ENCODE data around the gene SLC17A1. TPM values are rescaled to one million over a fixed set of nuclear protein-coding genes. Genes with fewer than 3 reads are reported as not detected.

SLC17A1 gene
- total RNA-seq, 1 experiment from 2014 or later, result not detected

DNA sequence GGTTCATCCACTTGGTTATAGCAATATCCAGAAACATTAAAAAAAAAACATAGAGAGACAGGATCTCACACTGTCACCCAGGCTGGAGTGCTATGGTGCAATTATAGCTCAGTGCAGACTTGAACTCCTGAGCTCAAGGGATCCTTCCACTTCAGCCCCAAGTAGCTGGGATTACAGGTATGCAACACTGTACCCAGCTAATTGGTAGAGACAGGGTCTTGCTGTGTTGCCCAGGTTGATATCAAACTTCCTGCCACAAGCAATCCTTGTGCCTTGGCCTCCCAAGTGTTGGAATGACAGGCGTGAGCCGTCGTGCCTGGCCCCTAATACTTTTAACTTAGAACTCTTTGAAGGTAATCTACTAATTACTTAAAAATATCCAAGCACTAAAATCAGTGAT is 818 bp upstream of the SLC17A1 start:
- Mint-ChIP-seq H3K27me3 (ENCODE audit: low read depth) (no peaks in the 10 kb centered on the region), H3K4me3 (no peak overlapping the region), H3K4me1 (no peaks in the 10 kb centered on the region), H3K9me3 (no peaks in the 10 kb centered on the region), H3K27ac (no peak overlapping the region), H3K36me3 (no peaks in the 10 kb centered on the region)
- TF ChIP-seq NR3C1 (CRISPR knock-in tag; conservative IDR thresholded peaks at IDR 0.05; ENCODE audit: low read depth) (no peak), OVOL2 (CRISPR knock-in tag; IDR thresholded peaks at IDR 0.05; ENCODE audit: borderline replicate concordance) (no peak), FOXJ3 (CRISPR knock-in tag; IDR thresholded peaks at IDR 0.05; ENCODE audit: borderline replicate concordance) (no peak), GRHL2 (CRISPR knock-in tag; IDR thresholded peaks at IDR 0.05; ENCODE audit: insufficient replicate concordance, severe bottlenecking) (no peak), CREB1 (CRISPR knock-in tag; IDR thresholded peaks at IDR 0.05) (no peak), ATF1 (CRISPR knock-in tag; IDR thresholded peaks at IDR 0.05) (no peak)
- TF ChIP-seq, protein P1, sequence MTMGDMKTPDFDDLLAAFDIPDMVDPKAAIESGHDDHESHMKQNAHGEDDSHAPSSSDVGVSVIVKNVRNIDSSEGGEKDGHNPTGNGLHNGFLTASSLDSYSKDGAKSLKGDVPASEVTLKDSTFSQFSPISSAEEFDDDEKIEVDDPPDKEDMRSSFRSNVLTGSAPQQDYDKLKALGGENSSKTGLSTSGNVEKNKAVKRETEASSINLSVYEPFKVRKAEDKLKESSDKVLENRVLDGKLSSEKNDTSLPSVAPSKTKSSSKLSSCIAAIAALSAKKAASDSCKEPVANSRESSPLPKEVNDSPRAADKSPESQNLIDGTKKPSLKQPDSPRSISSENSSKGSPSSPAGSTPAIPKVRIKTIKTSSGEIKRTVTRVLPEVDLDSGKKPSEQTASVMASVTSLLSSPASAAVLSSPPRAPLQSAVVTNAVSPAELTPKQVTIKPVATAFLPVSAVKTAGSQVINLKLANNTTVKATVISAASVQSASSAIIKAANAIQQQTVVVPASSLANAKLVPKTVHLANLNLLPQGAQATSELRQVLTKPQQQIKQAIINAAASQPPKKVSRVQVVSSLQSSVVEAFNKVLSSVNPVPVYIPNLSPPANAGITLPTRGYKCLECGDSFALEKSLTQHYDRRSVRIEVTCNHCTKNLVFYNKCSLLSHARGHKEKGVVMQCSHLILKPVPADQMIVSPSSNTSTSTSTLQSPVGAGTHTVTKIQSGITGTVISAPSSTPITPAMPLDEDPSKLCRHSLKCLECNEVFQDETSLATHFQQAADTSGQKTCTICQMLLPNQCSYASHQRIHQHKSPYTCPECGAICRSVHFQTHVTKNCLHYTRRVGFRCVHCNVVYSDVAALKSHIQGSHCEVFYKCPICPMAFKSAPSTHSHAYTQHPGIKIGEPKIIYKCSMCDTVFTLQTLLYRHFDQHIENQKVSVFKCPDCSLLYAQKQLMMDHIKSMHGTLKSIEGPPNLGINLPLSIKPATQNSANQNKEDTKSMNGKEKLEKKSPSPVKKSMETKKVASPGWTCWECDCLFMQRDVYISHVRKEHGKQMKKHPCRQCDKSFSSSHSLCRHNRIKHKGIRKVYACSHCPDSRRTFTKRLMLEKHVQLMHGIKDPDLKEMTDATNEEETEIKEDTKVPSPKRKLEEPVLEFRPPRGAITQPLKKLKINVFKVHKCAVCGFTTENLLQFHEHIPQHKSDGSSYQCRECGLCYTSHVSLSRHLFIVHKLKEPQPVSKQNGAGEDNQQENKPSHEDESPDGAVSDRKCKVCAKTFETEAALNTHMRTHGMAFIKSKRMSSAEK (CRISPR knock-in tag; IDR thresholded peaks at IDR 0.05; ENCODE audit: borderline replicate concordance), result no peak
- no peak for DNase-seq (ENCODE audit: low spot score)
- no peak for ATAC-seq
- POLR2A ChIA-PET, result no interaction called here
- CTCF ChIA-PET, result interaction anchor here (1.3 kb wide), 1 partner anchor 115 kb away, joined by 3 read pairs; no protein-coding TSS in a partner anchor

DNA sequence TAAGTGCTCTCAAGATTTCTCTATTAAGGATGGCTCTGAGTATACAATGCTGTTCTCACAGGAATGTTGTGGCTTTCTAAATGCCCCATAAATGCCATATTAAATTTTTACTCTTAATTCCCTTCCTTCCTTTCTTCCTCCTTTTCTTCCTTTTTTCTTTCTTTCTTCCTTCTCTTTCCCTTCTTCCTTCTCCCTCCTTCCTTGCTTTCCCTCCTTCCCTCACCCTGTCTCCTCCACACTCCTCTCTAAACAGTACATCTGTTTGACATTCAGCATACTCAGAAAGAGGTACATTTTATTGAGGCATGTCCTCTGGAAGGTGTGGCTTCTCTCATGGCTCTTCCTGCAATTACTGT is 433 bp upstream of the SLC17A1 start:
- ATAC-seq (no peak), DNase-seq (ENCODE audit: low spot score) (no peak)
- Mint-ChIP-seq H3K9me3 (no peaks in the 10 kb centered on the region), H3K4me1 (no peaks in the 10 kb centered on the region), H3K27ac (no peak overlapping the region), H3K36me3 (no peaks in the 10 kb centered on the region), H3K4me3 (no peak overlapping the region), H3K27me3 (ENCODE audit: low read depth) (no peaks in the 10 kb centered on the region)
- CTCF ChIA-PET, result interaction anchor here (1.3 kb wide), 1 partner anchor 114 kb away, joined by 3 read pairs; no protein-coding TSS in a partner anchor
- POLR2A ChIA-PET, result no interaction called here
- TF ChIP-seq, protein P2, sequence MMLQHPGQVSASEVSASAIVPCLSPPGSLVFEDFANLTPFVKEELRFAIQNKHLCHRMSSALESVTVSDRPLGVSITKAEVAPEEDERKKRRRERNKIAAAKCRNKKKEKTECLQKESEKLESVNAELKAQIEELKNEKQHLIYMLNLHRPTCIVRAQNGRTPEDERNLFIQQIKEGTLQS (CRISPR knock-in tag; conservative IDR thresholded peaks at IDR 0.05), result no peak
- no peak for TF ChIP-seq NR3C1 (CRISPR knock-in tag; conservative IDR thresholded peaks at IDR 0.05; ENCODE audit: low read depth)
- TF ChIP-seq NR1H2 (CRISPR knock-in tag; IDR thresholded peaks at IDR 0.05), result no peak
- TF ChIP-seq, protein P3, sequence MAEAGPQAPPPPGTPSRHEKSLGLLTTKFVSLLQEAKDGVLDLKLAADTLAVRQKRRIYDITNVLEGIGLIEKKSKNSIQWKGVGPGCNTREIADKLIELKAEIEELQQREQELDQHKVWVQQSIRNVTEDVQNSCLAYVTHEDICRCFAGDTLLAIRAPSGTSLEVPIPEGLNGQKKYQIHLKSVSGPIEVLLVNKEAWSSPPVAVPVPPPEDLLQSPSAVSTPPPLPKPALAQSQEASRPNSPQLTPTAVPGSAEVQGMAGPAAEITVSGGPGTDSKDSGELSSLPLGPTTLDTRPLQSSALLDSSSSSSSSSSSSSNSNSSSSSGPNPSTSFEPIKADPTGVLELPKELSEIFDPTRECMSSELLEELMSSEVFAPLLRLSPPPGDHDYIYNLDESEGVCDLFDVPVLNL (CRISPR knock-in tag; IDR thresholded peaks at IDR 0.05; ENCODE audit: borderline replicate concordance, low read depth), result no peak
- TF ChIP-seq OVOL2 (CRISPR knock-in tag; IDR thresholded peaks at IDR 0.05; ENCODE audit: borderline replicate concordance), result no peak
- no peak for TF ChIP-seq ZNF281 (CRISPR knock-in tag; IDR thresholded peaks at IDR 0.05)
- TF ChIP-seq GABPB1 (CRISPR knock-in tag; IDR thresholded peaks at IDR 0.05), result no peak
- no peak for TF ChIP-seq FOXJ3 (CRISPR knock-in tag; IDR thresholded peaks at IDR 0.05; ENCODE audit: borderline replicate concordance)
- TF ChIP-seq, protein P4, sequence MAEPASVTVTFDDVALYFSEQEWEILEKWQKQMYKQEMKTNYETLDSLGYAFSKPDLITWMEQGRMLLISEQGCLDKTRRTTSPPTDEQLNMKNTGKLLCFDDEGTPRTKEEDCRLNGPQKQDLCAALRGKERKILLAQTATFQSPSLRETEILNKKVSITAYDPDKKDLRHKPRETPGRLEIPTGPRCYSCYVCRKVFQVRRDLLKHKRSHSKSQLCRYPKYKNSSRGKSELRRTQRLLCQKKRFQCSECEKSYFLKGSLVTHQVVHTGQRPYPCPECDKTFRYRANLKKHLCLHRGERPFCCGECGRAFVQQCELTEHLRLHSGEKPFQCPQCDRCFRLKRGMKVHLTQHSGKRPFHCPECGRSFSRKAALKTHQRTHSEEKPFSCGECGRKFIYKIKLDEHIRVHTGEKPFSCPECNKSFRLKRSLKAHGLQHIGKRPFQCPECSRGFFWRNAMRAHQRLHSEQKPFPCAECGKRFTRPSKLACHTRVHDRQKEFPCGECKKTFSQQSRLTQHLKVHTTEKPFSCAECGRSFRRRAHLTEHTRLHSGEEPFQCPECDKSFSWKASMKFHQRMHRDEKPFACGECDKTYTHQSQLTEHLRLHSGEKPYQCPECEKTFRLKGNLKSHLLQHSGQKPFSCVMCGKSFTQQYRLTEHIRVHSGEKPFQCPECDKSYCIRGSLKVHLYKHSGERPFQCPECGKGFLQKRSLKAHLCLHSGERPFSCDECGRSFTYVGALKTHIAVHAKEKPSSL (CRISPR knock-in tag; conservative IDR thresholded peaks at IDR 0.05), result no peak
- TF ChIP-seq ZNF232 (CRISPR knock-in tag; IDR thresholded peaks at IDR 0.05), result no peak
- TF ChIP-seq RORB (CRISPR knock-in tag; IDR thresholded peaks at IDR 0.05), result no peak
- no peak for TF ChIP-seq ATF1 (CRISPR knock-in tag; IDR thresholded peaks at IDR 0.05)
- TF ChIP-seq KAT7 (CRISPR knock-in tag; IDR thresholded peaks at IDR 0.05; ENCODE audit: borderline replicate concordance), result no peak
- no peak for TF ChIP-seq FOXP4 (CRISPR knock-in tag; IDR thresholded peaks at IDR 0.05)
